Endometrium (tissue), 2 donors: ENCODE results near the gene TMEM37.

ENCODE experiments used
- FAIRE-seq: peaks from 2 replicates; lab custom pipeline; 2012; peaks lifted over from hg19 to GRCh38; lab: Jason Lieb, UNC
- donor health status: control.
- donor health status: control.

Gene TMEM37

DNA sequence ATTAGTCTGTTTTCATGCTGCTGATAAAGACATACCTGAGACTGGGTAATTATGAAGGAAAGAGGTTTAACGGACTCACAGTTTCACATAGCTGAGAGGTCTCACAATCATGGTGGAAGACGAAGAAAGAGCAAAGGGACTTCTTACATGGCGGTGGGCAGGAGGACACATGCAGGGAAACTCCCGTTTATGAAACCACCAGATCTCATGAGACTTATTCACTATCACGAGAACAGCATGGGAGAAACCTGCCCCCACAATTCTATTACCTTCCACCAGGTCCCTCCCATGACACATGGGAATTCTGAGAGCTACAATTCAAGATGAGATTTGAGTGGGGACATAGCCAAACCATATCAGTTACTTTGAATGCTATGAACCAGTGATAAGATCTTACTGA, 48.5 kb downstream of the TMEM37 start:
- FAIRE-seq: no peak

DNA sequence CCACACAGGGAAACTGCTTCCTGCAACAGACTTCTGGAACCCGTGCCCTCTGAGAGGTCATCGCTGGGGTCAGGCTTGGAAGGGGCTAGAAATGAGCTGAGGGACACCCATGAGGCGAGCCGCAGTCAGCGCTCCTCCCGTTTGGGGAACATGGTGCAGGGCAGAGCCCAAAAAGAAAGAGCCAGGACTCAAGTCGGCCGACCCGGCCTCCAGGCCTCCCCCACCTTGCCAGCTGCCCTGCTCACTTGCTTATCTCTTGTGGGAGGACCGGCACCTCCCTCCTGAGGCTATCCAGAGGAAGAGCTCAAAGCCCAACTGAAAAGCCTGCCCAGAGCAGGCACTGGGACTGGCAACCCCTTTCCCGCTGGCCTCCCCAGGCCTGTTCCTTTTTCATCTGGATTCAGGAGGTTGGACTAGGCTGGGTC, 49.1 kb downstream of the TMEM37 start:
- FAIRE-seq: no peak

DNA sequence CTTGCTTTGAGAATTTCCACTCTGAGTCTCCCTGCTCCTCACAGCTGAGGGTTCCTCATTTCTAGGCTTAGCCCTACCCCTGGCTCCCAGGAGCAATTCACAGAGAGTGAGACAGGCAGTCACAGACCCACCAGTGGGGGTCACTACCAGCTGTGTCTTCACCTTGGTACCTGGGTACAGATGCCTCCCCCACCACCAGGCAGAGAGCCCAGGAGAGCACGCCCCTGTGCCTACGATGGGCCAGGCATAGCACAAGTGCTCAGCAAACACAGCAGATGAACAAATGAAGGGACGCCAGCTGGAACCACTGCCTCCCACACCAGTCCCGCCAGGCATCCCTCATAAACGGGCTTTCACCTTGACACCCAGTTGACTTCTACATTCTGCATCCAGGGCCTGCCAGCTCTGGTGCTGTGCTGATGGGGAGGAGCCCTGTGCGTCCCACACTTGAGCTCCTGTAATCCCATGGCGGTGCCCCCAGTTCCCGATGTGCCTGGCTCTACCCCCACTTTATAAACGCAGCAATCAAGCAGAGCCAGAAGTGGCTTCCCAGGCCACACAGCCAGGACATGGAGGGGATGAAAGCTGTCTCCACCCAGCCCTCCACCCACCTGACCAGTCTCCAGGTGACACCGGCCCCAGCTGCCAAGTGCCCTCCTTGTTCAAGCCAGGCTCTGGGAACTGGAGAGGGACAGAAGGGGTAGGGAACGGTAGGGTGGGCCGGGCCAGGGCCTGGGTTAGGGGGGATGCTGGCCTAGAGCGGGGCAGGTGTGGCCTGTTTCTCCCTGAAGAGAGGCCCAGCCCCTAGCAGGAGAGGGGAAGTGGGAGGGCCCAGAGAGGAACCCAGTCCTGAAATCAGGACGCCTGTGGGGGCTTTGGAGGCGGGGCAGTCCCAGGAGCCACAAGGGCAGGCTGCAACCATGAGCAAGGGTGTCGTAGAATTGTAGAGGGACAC, 50.1 kb downstream of the TMEM37 start:
- FAIRE-seq: no peak

DNA sequence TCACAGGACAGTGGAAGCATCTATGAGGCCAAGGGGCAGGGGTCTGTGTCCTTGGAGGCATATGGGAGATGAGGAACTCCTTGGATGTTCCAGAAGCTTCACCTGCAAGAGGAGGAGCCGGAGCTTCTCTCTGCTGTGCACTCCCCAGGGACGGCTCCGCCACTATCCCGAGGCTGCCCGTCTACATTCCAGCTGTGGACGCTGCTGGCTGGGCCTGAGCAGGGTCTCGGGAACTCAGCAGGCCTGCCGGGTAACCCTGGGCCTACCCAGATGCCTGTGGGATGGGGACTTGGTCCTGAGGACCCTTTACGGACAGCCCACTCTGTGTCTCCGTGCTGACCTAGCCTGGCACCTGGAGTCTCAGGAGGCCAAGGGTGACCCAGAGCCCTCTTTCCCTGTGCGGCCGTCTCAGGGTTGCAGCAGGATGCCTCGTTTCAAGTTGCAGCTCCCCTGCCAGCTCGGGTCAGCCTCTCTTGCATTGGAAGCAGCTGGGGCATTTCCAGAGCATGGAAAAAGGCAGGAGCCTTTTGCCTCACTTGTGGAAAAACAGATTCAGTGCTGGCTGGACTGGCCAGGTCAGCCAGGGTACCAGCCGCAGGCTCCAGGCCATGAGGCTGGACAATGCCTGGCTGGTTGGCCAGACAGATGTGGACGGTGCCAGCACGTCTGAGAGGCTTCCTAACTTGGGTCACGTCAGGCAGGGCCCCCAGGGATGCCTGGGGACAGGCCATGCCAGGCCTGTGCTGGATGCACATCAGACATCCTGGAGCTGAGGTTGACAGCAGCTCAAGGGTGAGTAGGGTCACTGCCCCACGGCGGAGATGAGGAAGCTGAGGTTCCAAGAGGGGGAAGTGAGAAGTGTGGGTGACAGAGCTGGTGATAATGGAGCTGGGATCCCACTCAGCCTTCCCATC, 51.1 kb downstream of the TMEM37 start:
- no peak for FAIRE-seq

DNA sequence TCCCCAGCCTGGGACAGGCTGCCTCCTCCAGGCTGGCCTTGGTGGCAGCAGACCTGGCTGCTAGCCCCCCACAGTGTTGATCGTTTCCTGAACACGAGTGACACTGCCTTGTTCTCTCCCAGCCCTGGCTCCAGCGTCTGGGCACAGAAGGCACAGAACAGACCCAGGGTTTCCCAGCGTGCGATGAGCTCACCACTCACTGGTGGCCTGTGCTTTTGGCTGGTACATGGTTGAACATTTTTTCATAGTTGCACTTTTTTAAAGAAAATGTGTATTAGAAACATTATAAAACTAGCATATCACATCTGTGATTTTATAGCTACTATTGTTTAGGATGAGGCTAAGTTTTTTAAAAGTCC, 51.7 kb downstream of the TMEM37 start:
- no peak for FAIRE-seq

DNA sequence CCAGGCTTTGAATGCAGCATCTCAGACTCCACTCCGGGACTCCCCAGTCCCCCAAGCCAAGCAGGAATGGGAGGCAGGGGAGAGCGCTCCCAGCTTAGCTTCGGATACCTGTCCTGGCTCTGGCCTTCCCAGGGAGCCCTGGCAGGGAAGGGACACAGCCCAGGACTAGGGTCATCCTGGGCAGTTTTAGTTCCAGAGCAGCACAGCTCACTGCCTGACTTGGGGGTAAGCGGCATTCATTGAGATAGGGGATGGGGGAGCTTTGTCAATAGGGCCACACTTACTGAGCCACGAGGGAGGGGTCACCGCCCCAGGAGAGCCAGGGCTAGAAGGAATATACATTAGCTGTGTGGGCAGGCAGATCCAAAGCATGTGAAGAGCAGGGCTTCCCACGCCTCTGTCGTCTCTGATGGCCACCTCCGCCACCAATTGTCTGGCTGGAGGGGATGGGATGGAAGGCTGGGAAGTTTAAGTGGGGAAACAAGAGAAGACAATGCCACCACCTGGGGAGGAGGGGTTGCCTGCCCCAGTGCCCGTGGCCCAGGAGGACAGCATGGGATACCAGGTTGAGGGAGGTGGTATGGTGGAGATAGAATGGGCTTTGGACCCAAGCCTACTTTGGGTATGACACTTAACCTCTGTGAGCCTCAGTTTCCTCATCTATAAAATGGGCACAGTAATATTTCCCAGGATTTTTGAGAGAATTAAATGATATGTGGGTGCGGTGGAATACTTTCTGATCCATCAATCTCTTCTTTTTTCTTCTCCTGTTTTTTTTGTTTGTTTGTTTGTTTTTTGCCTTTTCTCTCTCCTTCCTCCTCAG, 52.5 kb downstream of the TMEM37 start:
- FAIRE-seq: no peak

DNA sequence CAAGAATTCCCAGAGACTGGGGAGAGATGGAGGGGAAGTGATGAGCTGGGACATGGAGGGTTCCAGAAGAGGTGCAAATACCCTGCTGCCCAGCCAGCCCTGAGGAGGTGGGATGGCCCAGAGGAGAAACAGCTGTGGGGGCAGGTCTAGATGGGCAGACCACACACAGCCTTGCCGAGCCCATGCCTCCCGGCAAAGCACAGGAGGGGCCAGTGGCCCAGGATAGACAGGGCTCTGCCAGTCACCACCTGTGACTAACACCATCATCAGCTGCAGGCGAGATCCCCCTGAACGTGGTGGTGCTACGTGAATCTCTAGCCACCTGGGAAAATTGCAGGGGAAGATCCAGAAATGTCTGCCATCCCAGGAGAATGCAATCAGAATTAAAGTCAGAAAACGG, 53.2 kb downstream of the TMEM37 start:
- FAIRE-seq: no peak

DNA sequence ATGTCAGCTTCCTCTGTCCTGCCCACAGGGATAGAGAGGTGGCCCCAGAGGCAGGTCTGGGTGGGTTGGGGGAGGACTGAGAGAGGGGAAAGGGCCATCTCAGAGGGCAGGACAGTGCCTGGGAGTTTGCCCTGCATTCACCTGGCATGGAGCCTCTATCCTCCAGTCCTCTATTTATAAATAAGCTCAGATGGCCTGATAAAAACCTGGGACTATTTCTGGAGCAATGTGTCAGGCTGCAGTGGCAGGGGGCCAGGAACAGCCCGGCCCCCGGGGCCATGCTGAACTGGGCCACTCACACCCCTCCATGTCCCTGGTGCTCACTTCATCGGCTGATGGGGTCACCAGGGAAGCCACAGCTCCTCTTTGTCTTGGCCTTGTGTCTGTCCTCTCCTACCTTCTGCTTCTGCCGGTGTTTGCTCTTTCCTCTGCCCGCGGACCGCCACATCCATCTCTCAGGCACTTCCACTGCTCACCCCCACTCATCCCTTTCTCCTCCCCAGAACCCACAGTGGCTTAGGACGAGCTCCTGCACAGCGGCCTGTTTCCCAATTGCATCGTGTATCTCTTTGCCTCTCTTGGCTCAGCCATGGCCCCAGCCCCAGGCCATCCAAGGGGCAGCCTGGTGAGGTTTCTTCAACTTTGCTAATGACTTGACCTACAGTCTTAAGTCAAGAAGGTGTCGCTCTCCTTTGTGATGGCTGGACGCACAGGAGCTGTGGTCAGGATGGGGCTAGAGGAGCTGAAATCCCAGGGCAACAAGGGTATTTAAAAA, 53.9 kb downstream of the TMEM37 start:
- no peak for FAIRE-seq

DNA sequence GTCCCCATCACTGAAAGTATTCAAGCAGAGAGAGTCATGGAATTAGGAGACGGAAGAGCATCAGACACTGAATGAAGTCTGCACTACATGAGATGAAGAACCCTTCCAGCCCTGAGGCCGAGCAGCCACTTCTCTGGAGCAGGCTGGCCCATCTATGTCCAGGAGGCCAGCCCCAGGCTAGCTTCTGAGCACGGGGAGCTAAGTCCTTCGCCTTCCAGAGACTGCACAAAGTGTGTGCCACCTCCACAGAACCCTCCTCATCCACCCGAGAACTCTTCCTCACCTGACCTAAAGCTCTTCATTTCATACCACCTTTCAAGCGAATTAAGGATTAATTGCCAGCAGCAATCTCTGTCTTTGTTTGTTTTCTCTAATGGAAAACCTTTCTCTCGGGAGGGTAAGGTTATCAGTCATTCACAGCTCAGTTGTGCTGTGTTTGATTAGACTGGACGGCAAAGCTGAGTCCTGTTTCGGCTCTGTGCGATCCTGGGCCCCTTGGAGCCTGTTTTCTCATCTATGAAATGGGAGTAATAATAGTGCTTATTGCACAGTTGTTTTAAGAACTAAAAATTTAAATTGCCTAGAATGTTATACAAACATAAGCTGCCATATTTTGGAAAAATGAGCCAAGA, 54.7 kb downstream of the TMEM37 start:
- FAIRE-seq: no peak

DNA sequence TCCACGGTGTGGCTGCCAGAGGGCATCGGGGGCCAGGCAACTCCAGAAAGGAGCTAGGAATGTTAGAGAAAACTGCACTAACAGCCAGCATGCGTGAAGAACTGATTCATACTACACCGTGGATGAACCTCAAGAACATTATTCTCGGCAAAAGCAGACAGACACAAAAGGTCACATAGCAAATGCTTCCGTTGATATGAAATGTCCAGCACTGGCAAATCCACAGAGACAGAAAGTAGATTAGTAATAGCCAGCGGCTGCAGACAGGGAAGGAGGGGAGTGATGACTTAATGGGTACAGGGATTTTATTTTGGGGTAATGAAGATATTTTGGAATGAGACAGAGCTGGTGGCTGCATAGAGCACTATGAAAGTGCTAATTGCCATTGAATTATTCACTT, 55.2 kb downstream of the TMEM37 start:
- no peak for FAIRE-seq

DNA sequence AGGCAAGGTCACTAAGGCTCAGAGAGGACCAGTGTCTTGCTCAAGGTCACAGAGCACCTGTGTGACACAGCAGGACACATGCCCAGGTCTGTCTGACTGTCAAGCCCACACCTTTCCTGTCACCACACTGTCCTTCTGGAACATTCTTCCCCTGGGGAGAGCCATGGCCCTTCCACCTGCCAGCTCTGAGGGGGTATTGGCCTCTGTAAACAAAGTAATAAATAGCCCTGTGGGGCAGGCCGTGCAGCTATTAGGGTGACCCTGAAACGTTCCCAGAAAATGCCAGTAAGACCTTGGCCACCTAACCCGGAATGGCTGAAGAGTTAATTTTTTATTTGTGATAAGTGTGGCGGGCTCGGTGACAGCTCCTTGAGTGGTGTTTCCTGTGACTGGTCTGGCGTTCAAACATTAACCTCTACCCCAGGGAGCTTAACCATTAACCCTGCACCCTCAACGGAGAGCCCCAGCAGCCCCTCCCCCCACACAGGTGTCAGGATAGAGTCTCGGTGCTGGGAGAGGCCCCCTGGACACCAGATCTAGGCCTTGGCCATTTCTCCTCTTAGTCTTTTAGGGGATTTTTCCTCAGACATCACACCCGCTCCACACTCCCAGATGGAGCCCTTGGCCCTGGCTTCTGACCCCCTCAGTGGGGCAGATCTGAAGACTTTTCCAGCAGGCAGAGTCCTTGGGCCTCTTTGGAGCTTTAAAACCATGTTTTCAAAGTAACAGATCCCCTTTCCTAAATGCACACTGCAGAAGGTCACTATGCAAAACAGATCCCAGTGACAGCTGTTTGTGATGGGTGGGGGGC, 56.0 kb downstream of the TMEM37 start:
- FAIRE-seq: no peak
